GM15510 (cell line): ENCODE measurements around the gene MYO5C.
A peak's percentile ranks its signal among the peaks of the same experiment; 100 is the strongest.

Experiments used
- POLR2A ChIP-seq: IDR thresholded peaks from 3 replicates; pipeline ENCODE4 v1.6.1; 2011; ENCODE audit warnings: borderline replicate concordance; ENCODE audit not compliant: insufficient read length; ENCODE audit errors: extremely low read depth

The MYO5C gene

DNA sequence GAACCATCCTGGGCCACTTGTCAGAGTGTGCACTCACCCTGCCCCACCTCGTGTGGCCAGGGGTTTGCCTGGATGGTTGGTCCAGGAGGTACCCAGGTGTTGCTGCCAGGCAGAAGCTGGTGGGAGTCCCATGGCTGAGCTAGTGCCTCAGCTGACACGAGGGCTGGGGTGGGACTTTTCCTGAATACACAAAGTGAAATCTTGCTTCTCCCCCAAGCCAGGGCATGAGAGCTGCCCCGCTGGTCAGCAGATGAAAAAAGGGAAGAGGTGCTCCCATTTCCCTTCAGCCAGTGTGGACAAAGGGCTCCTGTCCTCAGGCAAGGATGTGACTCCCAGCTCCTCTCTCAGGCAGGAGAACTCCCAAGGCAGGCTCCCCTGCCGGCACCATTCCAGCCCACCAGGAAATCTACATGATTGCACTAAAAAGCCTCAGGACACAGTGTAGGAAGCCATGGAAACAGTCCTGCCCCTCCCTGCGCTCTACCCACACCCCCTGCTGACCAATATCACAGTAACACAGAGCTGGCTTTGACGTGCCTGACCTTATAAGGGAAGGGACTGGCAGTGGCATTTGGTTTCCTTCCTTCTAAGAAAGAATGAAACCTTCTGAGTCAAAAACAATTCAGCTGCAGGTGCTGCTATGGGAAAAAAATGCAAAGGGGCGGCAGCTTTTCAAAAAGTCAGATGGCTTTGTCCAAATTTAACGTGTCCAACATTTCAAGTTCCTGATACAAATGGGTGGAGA is 33.9 kb downstream of the MYO5C start:
- TF ChIP-seq POLR2A: peak; percentile 29

DNA sequence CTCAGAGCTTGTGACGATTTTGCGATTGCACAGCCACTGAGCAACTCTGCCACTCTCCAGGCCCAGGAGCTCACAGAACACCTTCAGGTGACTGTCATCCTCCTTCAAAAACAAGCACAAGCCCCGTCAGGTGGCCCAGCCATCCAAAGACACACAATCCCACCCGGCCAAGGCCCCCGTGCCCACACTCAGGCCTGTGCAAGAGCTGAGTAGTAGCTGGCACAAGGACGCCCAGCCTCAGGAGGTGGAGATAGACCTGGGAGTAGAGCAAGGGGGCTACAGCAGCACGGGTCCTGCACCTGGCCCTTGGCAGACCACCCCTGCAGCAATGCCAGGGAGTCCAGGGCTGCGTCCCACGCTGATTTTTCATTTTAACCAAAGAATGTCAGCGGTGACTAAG is 34.6 kb downstream of the MYO5C start:
- TF ChIP-seq POLR2A: no peak

DNA sequence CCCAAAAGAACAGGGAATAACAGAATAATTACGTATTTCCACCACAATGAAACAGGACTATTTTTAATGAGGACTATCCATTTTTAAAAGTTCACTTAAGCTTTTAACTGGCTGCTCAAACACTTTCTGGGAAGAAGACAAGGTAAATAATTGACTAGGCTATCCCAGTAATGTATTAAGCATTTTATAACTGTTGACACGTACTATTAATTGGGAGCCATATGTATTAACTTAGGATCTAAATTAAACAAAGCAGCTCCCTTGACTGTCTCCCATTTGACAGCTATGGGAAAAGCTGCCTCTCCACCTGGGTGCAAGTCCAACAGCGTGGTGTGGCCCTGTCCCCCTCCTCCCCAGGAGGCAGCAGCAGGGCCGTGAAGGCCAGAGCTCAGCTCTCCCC is 36.1 kb downstream of the MYO5C start:
- TF ChIP-seq POLR2A: no peak

DNA sequence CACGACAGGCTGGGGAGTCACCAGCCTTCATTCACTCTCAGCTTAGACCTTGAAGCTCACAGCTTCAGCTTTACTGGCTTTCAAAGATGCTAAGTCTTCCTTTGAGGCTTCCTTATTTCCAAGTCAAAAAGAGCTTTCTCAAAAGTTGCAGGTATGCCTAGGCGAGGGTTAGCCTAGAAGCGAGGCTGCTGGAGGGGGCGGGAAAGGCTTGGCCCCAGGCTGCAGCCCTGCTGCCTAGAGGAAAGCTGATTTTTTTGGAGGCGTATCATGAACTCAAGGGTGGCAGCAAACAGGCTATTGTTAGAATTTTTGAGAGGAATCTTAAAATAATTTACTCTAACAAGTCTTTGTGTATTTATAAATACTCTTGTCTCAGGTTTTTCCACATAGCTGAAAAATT is 37.1 kb downstream of the MYO5C start:
- no peak for TF ChIP-seq POLR2A

DNA sequence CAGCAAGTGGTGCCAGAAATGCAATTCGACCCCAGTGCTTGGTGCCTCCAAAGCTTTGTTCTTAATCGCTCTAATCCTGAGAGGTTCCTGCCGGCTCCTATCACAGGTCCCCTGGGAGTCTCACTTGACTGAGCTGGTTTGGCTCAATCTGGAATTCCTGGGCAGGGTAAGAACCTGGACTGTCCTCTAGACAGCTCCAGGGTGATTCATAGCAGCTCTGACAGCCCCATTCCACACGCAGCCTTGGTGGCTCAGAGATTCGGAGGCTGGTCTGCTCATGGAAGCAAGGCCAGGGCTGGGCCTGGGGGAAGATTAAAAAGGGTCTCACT is 37.9 kb downstream of the MYO5C start:
- no peak for TF ChIP-seq POLR2A

DNA sequence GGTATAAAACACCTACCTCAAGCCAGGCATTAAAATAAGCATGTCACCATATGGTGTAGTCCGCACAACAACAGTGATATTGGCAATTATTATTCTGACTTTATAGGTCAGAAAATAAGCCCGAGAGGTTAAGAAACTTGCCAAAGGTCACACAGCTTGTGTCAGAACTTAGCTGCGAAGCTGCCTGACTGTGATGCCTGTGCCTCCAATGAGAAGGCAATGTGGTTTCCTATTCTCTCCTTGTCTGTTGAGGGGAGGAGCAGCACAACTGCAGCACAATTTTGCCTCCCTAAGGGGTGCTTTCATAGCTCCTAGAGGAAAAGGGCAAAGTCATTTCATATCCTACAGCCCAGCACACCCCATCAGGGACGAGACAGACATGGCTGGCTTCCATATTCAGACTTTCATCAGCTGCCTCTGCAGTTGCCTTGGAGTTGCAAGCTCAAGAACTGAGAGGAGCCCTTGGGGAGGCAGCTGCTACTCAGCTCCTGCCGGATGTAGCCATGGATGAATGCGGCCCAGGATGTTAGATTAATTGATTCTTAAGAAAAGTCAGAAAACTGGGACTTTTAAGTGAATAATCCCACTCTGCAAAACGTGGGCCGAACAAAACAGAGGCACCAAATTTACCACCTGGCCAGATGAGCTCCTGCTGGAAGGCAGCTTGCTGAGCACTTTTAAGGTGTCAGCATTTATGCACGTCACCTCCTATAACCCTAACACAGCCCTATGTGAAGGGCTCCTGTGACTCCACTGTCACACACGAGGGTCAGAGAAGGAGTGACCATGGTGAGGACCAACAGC is 38.5 kb downstream of the MYO5C start:
- no peak for TF ChIP-seq POLR2A

DNA sequence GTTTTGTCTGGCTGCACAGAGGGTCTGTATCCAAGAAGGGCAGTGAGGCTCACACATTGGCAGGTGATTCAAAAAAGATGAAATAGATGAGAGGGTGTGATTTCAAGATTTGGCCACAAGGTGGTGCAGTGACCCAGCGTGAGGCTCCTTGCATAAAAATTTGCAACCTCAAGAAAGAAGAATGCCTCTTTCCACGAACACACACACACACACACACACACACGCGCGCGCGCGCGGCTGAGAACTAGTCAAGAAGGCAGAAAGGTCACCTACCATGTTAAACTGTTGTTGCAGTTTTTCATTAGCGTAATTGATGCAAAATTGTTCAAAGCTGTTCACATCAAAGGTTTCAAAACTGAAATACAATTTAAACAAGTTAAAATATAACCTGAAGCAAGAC is 39.2 kb downstream of the MYO5C start:
- no peak for TF ChIP-seq POLR2A

DNA sequence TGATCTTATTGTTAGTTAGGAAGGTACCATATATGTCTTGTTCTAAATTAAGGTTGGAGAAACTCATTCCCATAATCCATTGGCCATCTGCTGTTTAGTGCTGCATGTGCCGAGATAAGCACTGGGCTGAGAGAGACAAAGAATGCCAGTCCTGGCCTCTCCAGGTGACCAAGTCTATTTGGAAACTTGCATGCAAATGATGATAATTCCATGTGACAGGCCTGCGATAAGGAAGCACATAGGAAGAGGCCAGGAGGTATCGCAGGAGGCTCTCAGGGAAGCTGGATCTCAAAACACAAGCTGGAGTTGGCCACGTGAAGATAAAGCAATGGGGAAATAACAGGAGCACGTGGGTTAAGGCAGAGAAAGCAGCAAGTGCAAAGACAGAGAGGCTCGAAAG is 39.7 kb downstream of the MYO5C start:
- TF ChIP-seq POLR2A: no peak

DNA sequence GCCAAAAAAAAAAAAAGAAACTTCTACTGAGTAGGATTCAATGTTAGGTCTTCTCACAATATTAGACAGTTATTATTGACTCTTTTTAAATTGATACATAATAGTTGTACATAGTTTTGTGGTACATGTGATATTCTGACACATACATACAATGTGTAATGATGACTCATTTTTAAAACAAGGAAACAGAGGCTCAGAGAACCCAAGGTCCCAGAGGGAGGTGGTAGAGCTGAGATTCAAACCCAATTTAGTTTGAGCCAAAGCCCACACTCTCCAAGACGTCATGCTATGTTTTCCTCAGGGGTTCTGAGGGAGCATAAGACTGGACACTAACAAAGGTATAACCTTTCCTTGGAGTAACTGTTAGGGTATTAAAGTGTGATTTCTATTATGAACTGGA is 40.6 kb downstream of the MYO5C start:
- no peak for TF ChIP-seq POLR2A

DNA sequence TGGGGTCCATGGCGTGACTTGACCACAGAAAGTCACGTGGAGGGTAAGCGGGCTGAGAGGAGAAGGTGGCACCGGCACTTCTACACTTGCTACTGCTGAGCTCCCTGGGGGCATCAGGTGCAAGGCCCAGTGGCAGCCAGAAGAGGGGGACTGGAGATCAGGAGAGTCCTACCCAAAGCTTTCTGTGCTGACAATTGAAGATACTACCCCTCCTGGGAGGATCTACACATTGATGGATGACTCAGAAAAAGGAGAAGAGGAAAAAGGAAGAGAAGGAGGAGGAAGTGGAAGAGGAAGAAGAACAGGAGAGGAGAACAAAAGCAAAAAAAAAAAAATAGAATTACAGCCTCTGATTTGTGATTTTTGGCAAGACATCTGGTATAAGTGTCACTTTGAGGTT is 41.2 kb downstream of the MYO5C start:
- TF ChIP-seq POLR2A: no peak

DNA sequence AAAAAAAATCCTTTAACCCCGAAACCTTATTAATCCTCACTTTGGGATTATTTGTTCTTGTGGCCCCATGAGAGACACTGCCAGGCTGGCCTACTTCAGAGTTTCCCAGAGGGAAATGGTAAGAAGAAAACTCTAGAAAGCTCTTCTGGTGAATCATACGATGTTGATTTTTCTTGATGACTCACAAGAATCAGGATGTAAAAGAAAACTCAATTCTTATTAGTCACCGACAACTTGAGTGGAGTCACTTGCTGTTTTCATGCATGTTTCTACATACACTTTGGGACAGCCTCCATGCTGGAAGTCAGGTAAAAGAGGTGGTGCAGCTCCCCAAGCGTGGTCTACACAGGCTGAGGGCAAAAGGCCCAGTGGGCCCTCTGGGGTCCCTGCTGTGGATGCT is 42.8 kb downstream of the MYO5C start:
- no peak for TF ChIP-seq POLR2A

DNA sequence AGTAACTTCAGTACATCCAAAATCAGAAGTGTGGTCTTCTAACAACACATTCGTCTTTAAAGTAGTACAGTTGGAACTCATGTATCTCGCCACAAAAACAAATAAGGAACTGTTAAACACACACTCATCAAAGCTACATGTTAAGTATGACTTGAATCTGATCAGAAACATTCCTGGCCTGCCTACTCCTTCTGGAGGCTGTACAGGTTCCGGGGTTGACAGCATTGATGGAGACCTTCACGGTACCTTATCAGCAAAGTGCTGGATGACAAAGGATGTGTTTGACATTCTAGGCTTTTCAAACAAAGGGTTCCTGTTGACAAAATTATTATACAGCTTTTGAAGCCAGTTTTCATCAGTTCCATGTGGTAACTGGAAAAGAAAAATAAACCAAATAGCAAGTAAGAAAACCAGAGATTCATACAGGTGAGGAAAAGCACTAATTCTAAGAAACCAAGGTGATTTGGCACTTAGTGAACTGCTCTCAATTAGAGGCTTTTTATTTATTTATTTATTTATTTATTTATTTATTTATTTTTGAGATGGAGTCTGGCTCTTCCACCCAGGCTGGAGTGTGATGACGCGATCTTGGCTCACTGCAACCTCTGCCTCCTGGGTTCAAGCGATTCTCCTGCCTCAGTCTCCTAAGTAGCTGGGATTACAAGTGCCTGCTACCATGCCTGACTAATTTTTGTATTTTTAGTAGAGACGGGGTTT is 44.3 kb downstream of the MYO5C start:
- TF ChIP-seq POLR2A: no peak

DNA sequence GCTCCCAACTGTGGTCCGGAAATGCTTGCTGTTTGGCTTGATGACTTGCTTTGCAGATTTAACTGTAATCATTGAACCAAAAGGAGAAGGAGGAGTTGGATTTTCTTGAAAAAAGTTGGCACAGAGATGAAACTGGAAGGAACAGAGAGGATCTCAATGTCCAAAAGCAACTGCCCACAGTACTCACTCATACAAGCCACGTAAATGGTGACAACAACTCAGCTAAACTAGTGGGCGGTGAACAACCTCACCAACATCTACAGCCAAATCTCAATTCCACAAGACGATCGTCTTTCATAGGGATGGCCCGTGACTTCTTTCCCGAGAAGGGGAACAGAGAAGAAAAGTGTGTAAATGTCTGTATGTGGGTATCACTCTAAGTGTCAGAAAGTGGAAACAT is 48.1 kb downstream of the MYO5C start:
- TF ChIP-seq POLR2A: no peak

DNA sequence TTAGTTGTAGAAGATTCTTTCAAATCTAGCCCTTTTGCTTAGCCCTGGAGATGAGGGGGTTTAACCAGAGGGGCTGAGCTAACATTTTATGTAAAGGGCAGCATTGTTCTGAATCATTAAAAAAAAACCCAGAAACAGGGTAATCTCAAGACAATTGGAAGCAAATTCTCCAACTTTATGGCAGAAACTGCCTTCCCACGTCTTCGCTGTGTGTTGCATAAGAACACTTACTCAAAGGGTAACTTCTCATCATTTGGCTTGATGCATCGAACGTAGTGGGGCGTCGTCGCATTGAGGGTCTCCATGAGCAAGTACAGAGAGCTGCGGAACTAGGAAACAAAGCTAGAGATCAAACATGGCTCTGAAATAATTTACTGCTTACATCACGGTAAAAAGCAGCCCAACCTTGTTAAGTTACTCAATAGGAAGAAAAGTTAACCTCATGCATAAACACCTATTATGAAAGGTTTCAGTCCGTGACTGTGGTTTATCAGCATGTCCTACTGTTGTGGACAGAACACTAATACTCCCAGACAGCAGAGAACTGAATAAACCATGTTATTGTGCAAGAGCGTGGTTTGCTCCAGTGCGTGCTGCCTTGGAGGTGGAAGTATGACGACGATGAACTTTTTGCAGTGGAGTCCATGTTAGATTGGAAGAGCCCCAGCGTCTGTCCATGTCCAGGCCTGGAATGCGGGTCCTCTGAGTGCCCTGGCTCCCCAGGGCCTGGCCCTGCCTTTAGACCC is 48.7 kb downstream of the MYO5C start:
- TF ChIP-seq POLR2A: no peak
